Fibroblast of upper back skin (primary cell): ENCODE data around the gene ZSCAN20.

Source experiments
- DNase-seq: peaks from one replicate; pipeline ENCODE4 v3.0.0-alpha.2; 2013

ZSCAN20 gene

DNA sequence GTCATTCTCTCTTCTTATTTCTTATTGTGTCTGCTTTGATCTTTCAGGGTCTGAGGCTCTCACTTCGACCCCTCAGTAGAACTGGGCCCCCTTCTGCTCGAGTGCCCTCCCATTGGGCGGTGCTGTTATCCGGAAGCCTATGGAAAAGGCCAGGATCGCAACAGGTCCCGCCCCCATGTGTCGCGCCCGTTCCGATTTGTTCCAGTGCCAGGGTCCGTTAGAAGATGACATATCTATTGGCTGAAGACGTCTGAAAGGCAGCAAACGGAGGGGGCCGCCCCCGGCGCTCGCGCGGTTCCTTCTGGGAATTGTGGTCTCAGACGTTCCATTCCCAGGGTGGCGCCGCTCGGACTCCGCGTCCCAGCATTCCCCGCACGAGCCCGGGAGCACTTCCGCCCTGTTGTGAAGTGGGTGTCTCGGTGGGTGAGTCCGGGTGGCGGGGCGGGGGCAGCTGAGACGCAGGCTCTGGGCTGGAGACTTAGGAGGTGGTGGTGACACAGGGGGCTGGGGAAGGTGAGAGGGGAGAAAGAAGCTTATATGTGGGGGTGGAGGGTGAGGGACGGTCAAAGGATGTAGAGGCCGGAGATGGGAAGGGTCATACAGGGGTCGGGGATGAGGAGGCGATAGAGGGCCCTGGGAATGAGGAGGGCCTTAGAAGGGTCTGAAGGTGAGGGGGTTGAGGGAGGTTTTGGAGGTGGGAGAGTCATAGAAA lies at the start of gene ZSCAN20:
TSS of gene ZSCAN20 (plus strand) at position 377 of the 712 bp plus-strand sequence. CDS start 6,644 bp downstream, outside the sequence.
- DNase-seq = peak; percentile 99

DNA sequence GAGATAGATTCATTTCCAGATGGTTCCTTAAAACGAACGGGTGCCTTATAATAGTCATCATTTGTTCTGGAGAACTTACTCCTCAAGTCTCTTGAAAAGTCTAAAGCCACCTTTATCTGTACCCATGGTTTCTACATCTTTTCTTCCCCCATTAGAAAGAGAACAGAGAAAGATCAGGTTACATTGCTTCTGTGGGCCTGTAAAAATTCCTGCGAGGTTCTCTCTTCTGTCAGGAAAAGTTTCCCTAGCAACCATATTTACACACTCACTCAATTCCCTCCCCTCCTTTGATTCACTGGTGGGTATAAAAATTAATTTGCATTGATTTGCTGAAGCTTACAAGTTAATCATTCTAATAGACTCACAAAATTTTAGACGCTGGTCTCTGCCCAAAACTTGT lies 48.2 kb upstream of the ZSCAN20 start:
- peak; percentile 48 for DNase-seq

DNA sequence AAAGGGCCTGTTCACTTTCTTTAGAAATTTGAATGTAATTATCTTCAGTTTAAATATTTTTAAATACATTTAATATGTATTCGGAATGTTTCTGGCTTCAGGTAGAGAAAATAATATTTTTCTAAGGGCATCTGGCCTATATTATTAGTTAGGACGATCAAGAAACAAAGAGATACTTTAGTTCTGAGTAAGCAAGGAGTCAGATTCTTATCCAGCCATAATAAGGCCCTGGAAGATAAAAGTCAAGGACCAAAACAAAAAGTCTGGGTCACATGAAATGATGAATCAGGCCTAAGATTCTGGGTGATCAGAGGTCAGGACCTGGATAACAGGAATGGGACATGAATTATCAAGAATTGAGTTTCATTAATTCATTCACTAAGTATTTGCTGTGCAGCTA lies 47.8 kb upstream of the ZSCAN20 start:
- DNase-seq = peak; percentile 37

DNA sequence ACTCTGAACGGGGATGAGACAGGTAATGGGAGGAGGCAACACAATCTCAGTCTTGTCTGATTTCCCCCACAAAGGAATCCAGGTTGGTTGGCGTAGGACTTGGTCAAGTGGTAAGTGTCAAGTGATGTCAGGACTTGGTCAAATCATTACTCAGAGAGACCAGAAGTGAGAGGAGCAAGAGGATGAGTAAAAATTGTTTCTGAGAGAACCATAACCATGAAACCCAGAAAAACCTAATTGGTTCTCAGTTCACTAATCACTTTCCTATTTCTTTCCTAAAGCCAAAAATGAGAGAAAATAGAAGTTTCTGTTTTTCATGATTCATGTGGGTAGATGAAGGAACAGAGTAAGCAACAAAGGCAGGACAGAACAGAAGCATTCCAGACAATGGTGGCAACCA lies 46.5 kb upstream of the ZSCAN20 start:
- no peak for DNase-seq

DNA sequence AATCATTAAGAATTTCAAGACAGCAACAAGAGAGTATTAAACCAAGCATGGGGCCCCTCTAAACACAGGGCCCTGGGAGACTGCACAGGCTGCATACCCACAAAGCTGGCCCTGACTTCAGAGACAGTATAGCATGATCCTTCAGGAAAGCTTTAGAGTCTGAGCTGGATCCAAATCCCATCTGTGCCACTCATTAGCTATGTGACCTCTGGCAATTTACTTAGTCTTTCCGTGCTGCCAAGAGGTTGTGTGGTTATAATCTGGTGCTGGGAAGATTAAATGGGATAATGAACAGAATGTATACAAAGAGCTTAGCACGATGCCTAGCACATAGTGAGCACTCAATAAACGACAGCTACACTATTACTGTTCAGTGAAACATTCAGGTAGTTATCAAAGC lies 45.5 kb upstream of the ZSCAN20 start:
- no peak for DNase-seq

DNA sequence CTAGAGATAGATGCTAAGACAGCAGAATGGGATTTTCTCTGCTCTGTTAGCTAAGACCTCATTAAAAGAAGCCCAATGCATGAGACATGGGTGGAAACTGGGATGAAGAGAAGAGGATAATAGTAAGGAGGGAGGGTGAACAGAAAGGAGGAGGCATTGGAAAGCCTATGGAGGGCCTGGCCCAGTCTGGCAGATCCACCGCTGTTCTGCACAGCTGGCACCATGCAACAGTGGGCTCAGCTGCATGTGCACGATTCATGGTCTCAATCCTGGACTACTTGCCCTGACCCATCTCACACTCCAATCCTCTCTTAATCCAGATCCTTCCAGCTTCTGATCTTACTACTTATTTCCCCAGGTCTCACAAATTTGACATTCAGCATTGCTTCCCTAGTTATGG lies 43.8 kb upstream of the ZSCAN20 start:
- no peak for DNase-seq

DNA sequence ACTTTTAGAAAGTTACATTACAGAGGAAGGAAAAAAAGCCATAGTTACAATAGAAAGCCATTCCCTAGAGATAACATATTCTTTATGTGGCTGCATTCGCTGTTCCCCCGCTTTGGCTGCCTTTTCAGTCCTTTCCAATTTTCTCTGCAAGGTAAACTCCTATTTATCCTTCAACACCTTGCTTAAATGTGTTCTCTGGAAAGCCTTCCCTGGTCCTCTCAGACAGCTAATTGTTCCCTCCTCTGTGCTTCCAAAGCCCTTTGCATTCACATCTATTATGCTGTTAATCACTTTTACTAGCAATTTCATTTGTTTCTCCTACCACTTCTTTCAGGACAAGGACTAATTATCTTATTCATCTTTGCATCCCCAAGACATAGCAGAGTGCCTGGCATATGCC lies 43.1 kb upstream of the ZSCAN20 start:
- no peak for DNase-seq

DNA sequence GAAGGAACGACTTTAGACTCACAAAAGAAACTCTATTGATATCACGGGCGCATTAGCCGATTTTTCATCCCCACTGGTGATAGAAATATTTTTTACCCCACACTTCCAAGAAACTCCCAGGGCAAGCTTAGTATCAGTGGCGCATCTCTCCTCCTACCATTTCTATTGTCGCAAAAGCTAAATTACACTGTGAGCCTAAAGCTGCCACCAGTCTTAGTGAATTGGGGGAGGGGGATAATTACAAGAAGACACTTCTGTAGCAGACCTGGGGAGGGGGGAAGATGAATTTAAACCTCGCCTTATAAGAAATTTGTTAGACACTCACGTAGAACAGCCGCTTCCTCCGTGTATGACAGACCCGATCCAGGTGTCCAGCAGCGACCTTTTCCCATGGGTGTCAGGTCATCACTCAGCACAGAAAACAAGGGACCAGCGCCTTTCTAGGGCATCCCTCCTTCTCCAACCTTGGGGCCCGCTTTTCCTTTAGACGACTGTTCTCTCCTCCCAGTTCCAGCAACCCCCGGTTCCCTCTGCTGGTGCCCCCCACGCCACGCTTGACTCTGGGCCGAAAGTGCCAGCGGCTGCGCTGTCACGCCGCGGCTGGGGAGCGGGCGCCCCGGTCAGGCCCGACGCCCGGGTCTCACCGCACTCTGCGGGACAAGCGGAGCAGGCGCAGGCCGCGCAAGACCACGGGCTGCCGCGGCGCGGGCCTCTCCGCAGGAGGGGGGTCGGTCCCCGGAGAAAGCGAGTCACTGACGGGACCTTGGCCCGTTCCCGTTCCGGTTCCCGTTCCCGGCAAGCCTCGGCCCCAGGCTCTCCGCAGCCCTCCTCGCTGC lies 42.4 kb upstream of the ZSCAN20 start:
- DNase-seq = no peak

DNA sequence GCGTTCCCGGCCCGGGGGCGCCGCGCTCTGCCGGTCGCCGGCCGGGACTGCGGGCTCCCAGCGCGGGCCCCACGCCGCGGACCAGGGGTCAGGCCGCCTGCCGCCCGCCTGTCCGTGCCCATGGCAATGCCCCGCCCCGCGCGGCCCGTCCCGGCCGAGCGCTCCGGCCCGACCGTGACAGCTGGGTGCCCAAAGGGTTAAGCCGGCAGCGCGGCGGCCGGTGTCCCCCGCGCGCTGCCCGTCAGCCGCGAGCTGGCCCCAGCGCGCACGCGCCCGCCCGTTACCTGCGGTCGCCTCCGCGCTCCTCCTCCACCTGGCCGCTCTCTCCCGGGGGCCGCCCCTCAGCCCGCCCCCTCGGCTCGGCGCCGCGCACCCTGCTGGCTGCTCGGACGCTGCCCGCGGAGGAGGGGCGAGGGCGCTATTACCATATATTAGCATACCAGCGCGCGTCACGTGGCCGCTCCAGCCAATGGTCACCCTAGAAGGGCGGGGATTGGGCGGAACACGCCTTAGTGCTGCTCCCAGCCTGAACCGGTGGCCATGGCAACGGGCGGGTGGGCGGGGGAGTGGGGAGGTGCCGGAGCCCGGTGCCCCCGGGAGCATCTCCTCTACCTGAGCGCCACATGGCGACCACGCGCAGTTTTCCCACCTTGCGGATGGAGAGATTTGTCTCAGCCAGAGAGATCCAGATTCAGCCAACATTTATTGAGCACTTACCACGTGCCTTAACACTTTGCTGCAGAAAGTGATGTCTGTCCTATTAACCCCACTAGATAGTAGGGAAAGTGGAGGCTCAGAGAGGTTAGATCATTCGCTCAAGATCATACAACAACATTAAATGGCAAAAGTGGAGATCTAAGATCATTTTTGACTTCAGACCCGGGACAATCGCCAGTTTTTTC lies 41.5 kb upstream of the ZSCAN20 start, which contains the start of gene PHC2:
TSS of gene PHC2 (minus strand) at position 404 of the 902 bp plus-strand sequence. CDS start 55,556 bp downstream, outside the sequence.
- peak; percentile 94 for DNase-seq

DNA sequence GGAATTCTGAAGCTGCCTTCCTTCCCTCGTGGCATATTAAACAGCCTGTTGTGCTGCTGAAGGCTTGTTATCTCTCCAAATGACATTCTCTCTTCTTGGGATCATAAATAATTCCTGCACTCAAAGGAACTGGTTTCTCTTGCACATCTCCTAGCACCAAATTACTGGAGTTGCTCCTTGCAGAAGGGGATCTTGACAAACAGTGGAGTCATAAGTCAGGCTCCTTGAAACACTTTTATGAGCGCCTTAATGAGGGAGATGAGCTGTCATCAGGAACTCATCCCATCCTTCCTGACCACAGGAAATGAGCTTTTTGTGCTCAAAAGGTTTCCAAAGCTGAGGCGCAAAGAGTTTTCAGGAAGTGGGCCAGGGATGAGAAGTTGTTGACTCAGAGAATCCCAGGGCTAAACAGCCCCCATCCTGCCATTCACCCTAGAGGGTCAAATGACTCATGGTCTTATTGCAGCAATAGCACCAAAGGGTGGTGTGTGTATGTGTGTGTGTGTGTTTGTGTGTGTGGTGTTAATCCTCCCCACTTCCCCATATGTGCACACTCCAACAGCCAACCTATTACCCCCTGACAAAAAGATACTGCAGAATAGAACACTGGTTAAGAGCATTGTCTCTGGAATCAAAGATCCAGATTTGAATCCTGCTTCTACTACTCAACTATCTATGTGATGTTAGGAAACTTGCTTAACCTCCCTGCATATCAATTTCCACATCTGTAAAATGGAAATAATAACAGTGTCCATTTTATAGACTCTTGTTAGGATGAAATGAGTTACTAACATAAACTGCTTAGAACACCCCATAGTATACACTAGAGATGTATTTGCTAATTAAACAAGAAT lies 38.7 kb upstream of the ZSCAN20 start:
- peak; percentile 99 for DNase-seq

DNA sequence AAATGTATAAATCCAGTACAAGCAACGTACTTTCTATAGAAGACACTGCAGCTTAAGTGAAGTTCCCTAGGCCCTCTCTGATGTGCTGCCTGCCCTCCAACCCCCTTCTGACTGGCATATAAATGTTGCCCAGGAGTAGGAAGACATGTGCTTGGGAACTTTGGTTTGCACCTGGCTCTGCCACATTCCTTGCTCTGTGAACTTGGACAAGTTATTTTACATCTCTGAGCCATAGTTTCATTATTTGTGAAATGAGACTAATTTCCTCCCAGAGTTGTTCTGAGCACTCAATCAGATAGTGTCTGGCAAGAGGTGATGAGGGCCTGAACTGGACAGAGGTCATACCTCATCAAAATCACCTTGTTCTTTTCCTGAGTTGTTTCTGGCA lies 38.1 kb upstream of the ZSCAN20 start:
- DNase-seq = no peak

DNA sequence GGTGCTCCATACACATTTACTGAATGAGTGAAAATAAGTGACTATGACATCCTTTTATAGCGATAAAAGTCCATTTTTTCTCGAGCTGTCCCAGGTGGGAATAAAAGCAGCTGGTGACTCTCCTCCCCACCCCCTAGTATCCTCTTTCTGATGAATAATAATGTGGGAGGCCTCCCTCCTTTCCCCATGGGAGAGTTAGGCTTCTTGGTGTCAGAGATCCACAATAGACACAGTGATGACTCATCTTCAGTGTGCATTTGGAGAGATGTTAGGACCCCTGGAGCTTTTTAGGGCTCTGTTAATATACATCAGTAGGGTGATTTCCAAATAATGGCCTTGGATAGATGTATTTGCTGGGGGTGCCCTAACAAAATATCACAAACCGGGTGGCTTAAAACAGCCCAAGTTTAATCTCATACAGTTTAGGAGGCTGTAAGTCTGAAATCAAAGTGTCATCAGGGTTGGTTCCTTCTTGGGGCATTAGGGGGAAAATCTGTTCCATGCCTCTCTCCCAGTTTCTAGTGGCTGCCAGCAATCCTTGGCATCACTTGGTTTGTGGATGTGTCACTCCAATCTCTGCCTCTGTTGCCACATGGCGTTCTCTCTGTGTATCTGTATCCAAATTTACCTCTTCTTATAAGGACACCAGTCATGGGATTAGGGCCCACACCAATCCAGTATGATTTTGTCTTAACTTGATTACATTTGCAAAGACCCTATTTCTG lies 37.2 kb upstream of the ZSCAN20 start:
- DNase-seq = peak; percentile 82

DNA sequence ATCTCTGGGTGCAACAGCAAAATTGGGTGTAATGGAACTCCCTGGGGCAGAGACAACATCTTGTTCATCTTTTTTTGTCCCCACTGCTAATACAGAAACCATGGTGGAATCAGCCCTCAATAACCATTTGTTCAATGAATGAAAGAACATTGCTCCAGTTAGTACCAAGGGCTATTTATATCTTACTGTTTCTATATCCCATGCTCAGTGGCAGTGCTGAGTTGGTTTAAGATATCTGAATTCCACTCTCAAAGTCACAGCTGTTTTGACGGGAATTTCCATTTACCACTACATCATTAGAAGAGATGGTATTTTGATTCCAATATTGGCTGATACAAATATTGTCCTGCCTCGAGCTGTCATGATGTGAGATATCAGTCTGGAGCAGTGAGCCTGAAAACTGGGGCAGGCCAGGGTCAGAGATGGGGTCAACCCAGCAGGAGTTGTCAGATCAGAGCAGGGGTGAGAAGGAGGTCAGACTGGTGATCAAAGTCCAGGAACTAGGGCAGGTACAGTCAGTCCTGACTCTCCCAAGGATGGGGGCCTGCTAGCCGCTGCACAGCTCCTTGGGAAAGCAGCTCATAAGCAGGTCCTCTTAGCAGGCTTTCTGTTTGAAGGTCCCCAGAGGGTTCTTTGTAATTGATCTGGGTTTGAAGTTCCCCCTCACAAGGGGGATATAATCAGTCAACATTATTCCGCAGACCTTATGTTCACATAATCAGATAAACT lies 35.7 kb upstream of the ZSCAN20 start:
- no peak for DNase-seq

DNA sequence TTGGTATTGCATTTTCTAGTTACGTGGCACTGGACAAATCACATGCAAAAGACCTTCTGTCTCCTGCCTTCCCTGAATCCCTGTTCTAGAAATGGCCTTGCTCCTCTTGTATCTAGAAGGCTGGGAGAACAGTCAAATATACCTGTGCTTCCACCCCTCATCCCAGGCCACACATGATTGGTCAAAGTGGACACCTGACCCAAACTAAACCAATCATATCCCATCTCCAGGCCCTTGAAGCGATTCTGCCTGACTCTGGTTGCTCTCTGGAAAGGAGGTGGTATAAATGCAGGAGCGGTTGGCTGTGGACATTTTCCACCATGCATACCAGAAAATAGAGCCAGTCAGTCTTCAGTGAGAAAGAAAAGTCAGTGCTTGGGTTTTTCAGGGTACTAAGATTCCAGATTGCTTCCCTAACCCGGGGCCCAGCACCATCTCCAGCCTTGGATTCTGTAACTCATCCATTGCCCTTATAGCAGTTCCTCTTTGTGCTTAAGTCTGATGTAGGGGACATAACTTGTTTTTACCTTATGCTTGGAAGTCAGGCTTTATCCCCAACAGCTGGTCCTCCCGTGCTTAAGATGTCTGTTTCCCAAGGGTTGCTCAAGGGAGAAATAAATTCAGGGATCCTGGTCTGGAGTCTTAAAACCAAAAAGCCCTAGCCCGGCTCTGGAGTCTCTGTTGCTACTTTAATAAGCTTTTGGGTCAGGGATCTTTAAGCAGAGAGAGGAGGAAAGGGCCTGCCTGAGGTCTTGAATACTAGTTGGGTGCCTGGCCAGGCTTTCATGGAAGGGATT lies 33.9 kb upstream of the ZSCAN20 start:
- DNase-seq = no peak

DNA sequence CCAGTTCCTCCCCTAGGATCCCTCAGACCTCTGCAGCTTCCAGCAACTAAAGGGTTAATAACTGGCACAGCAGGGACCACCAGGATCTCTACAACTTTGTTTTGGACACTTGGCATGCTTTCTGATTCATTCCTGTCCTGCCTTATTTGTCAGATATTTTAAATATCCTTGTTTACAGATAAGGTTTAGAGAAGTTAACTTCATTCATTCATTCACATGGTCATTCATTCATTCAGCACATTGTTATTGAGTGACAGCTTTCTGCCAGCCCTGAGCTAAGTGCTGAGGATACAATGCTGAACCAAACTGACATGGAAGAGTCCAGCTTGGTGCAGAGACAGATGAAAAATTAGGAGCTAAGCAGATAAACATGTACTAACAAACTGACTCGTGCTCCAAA lies 32.8 kb upstream of the ZSCAN20 start:
- DNase-seq = no peak

DNA sequence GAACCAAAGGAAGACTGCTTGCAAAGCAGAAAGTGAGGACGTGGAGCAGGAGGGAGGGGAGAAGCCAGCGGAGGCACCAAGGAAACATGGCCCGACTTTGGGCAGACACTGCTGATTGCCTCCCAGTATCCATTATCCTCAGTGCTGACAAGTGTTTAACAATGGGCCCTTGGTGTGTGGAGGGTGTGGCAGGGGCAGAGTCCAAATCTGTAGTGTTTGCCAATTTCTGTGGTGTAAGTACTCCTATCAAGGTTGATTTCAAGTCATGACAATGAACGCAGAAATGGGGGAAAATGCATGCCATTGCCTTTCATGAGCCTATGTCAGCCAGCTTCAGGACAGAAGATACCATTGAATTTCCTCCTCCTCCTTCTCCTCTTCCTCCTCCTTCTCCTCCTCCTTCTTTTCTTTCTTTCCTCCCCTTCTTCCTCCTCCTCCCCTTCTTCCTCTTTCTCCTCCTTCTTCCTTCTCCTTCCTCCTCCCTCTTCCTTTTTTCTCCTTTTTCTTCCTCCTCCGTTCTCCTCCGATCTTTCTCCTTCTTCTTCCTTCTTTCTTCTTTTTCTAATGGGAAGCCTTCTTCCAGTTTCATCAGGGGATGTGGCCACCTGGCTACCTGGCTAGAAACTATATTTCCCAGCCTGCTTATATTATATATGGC lies 31.2 kb upstream of the ZSCAN20 start:
- DNase-seq = no peak

DNA sequence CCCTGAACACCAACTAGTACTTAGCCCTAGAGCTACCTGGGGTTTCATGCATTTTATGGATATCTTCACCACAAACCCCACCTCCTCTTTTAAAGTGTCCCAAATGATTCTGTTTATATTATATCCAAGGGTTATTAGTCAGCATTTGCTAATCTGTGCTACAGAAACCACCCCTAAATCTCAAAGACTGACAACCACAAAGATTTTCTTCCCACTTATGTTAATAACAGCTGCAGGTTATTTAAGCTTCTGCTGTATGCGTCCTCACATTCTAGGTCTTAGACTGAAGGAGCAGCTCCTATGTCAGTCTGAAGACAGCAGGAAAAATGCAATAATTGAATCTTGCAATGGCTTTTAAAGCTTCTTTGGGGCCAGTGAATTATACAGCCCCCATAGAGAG lies 30.3 kb upstream of the ZSCAN20 start:
- DNase-seq = peak; percentile 43

DNA sequence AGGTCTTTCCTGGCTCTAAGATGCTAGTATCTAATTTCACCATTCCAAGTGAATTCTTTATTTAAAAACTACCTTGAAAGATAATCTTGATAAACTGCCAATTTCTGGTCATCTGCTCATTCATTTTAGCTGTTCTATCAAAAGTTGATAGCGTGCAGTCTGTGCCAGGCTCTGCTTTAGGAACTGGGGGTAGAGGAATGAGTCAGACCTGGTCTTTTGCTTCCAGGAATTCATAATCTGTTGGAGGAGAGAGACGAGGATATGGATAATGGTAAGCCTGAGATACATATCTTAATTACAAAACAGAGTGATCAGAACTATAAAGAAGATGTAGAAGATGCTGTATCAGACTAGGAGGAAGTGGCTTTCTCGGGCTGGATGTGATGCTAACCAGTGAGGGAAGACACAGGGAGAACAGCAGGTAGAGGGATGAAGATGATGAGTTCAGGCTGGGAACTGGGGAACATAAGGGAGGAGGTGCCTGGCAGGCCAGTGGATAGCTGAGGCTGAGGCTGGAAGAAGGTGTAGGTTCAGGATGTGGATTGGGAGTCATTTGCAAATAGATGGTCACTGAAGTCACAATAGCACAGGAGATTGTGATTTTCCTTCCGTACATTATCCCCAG lies 29.3 kb upstream of the ZSCAN20 start:
- peak; percentile 74 for DNase-seq

DNA sequence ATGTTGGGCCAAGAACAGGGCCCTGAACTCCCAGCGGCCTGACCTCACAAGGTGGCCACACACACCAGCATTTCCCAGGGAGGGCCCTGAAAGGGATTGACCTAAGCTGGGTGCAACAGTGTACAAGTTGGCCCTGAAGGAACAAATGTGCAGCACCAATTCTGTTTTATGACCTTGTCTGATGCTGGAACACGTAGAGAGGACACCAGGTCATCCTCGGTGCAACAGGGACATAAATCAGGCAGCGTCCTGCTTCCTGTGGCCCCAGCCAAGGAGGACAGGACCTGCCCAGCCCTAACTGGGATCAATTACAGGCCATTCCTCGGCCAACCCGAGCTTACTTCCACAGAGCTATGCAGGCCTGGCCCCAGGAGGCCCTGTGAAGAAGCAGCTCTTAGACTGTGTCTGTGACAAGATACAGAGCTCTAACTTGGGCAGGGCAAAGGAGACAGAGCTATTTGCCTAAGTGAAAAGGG lies 28.7 kb upstream of the ZSCAN20 start:
- no peak for DNase-seq
